Keratinocyte (primary cell): ENCODE results near the gene OR51S1. TPM values are rescaled to one million over a fixed set of nuclear protein-coding genes. Genes with fewer than 3 reads are reported as not detected.

Experiments
- DNase-seq: peaks from one replicate; pipeline ENCODE4 v3.0.0-alpha.2; 2011; ENCODE audit warnings: low read depth, missing footprints, low spot score
- FAIRE-seq: peaks from 2 replicates; lab custom pipeline; 2011; peaks lifted over from hg19 to GRCh38; lab: Jason Lieb, UNC
- H2AFZ ChIP-seq: 2 replicates; pipeline ENCODE4 v1.6.0; 2012; ENCODE audit warnings: low read length, control low read depth, inconsistent platforms; ENCODE audit not compliant: control insufficient read depth
- H3K27ac ChIP-seq: 2 replicates; pipeline ENCODE4 v1.5.1; 2011; ENCODE audit warnings: low read length; ENCODE audit not compliant: control insufficient read depth, insufficient read depth
- H3K27me3 ChIP-seq: 3 replicates; pipeline ENCODE4 v1.6.0; 2011; ENCODE audit warnings: low read length; ENCODE audit not compliant: control insufficient read depth, insufficient read depth; ENCODE audit errors: extremely low read depth
- H3K36me3 ChIP-seq, 2 experiments: 2 replicates in 1 of 2; 3 replicates in 1 of 2; pipeline ENCODE4 v1.5.1; 2011; ENCODE audit warnings: low read length in 2 of 2, mild to moderate bottlenecking in 1 of 2; ENCODE audit not compliant: control insufficient read depth in 2 of 2, insufficient read depth in 2 of 2; ENCODE audit errors: extremely low read depth in 1 of 2
- H3K4me1 ChIP-seq: 3 replicates; pipeline ENCODE4 v1.5.1; 2011; ENCODE audit warnings: low read length; ENCODE audit not compliant: control insufficient read depth, insufficient read depth; ENCODE audit errors: extremely low read depth
- H3K4me2 ChIP-seq: 3 replicates; pipeline ENCODE4 v1.6.0; 2011; ENCODE audit warnings: low read depth, low read length; ENCODE audit not compliant: control insufficient read depth, insufficient read depth; ENCODE audit errors: extremely low read depth
- H3K4me3 ChIP-seq, 3 experiments: fragments of 200-600 bp in 1 of 3; sonication (generic) in 1 of 3; 2 replicates in 2 of 3; 3 replicates in 1 of 3; pipeline ENCODE4 v1.5.1; 2011 to 2016; ENCODE audit warnings: low read length in 3 of 3, mild to moderate bottlenecking in 3 of 3, control low read depth in 2 of 3, inconsistent platforms in 1 of 3, low read depth in 1 of 3, mixed read lengths in 1 of 3, mixed run types in 1 of 3, moderate library complexity in 1 of 3; ENCODE audit not compliant: control insufficient read depth in 2 of 3, insufficient read depth in 2 of 3; ENCODE audit errors: extremely low read depth in 1 of 3
- H3K79me2 ChIP-seq: 2 replicates; pipeline ENCODE4 v1.6.0; 2012; ENCODE audit warnings: low read length; ENCODE audit not compliant: control insufficient read depth, insufficient read depth
- H3K9ac ChIP-seq: 3 replicates; pipeline ENCODE4 v1.6.0; 2011; ENCODE audit warnings: low read length; ENCODE audit not compliant: control insufficient read depth, insufficient read depth; ENCODE audit errors: extremely low read depth
- H3K9me1 ChIP-seq: 3 replicates; pipeline ENCODE4 v1.6.0; 2011; ENCODE audit warnings: low read length; ENCODE audit not compliant: control insufficient read depth, insufficient read depth; ENCODE audit errors: extremely low read depth
- H3K9me3 ChIP-seq: 2 replicates; pipeline ENCODE4 v1.5.1; 2012; ENCODE audit warnings: low read depth, low read length; ENCODE audit not compliant: control insufficient read depth
- H4K20me1 ChIP-seq: 3 replicates; pipeline ENCODE4 v1.6.0; 2011; ENCODE audit warnings: low read length; ENCODE audit not compliant: control insufficient read depth, insufficient read depth; ENCODE audit errors: extremely low read depth
- EZH2 ChIP-seq: IDR thresholded peaks from one replicate; pipeline ENCODE4 v1.6.1; 2012; ENCODE audit warnings: inconsistent platforms, mild to moderate bottlenecking, low read length, moderate library complexity
- dilution Hi-C: fragments of 300-500 bp; cut with MboI; formaldehyde crosslinking; loops from one replicate; pipeline ENCODE4 v1.7.0; 2020; ENCODE audit warnings: low sequenced_read_pairs; ENCODE audit not compliant: extremely low pct_ligation_motif_present
- polyA plus RNA-seq, 5 experiments: library from polyadenylated mRNA; depleted of rRNA in 3 of 5; stranded (reverse) in 3 of 5; stranded (forward) in 1 of 5; unstranded in 1 of 5; fragments of >200 nt; gene quantifications; 1 replicate in 1 of 5; 2 replicates in 3 of 5; 3 replicates in 1 of 5; pipeline versions ENCODE4 v1.2.1 to v1.2.3, GENCODE V29; 2011 to 2012; ENCODE audit warnings: missing spikeins in 2 of 5, low read depth in 1 of 5, low replicate concordance in 1 of 5
- TF ChIP-seq, protein P1 (sequence below), 3 experiments: IDR thresholded peaks in 1 of 3; conservative IDR thresholded peaks in 1 of 3; optimal IDR thresholded peaks in 1 of 3; 2 replicates in 2 of 3; 3 replicates in 1 of 3; pipeline versions ENCODE3 to v1.5.1; 2011; ENCODE audit warnings: low read length in 3 of 3, mild to moderate bottlenecking in 3 of 3, moderate library complexity in 2 of 3, control low read depth in 1 of 3, inconsistent platforms in 1 of 3; ENCODE audit not compliant: insufficient read depth in 2 of 3; ENCODE audit errors: extremely low read depth in 1 of 3

The OR51S1 gene
- polyA plus RNA-seq, 1 donor (not counting 4 experiments of a cell fraction or from before 2014, with no cell fraction given): not detected

DNA sequence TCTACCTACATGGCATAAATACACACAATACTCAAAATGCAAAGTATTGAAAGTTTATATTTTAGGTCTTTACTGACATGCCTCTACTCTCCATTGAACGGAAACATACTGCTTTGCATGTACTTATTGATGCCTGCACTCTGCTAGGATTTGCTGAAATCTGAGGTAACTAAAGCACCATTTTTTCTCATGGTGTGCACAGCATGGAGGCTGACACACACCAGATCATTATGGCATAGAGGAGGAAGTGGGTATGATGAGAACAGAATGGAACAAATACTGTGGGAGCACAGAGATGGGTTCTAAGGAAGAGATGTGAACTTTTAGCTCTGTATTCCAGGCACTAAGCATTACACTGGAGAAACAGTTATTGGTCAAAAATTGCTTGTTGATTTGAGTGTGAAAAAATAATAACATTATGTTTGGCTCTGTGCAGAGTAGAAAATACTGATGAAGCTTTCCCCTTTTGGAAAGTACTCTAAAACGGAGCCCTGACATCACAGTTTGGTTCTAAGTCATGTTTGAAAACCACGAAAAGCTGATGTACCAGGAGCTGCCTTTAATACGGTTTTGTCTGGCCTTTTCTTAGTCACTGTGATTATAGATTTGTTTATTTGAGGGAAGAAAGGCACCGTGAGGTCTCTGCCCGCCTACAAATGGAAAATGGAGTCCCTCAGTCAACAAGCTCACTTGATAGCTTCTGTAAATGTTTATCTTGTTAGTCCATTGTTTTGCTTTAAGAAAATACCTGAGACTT lies 50.4 kb downstream of the OR51S1 start:
- H3K9me3 ChIP-seq: no peaks in the 10 kb centered on the region
- H3K4me1 ChIP-seq: no peaks in the 10 kb centered on the region
- no peaks in the 10 kb centered on the region for H3K79me2 ChIP-seq
- no peaks in the 10 kb centered on the region for H4K20me1 ChIP-seq
- no peak overlapping the region for H3K9ac ChIP-seq
- H3K36me3 ChIP-seq: no peaks in the 10 kb centered on the region
- H3K4me3 ChIP-seq: no peak overlapping the region
- no peak overlapping the region for H3K4me2 ChIP-seq
- DNase-seq (no peak), FAIRE-seq (no peak)
- TF ChIP-seq, protein P1, sequence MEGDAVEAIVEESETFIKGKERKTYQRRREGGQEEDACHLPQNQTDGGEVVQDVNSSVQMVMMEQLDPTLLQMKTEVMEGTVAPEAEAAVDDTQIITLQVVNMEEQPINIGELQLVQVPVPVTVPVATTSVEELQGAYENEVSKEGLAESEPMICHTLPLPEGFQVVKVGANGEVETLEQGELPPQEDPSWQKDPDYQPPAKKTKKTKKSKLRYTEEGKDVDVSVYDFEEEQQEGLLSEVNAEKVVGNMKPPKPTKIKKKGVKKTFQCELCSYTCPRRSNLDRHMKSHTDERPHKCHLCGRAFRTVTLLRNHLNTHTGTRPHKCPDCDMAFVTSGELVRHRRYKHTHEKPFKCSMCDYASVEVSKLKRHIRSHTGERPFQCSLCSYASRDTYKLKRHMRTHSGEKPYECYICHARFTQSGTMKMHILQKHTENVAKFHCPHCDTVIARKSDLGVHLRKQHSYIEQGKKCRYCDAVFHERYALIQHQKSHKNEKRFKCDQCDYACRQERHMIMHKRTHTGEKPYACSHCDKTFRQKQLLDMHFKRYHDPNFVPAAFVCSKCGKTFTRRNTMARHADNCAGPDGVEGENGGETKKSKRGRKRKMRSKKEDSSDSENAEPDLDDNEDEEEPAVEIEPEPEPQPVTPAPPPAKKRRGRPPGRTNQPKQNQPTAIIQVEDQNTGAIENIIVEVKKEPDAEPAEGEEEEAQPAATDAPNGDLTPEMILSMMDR (optimal IDR thresholded peaks at IDR 0.05 in 1 of 3, IDR thresholded peaks at IDR 0.05 in 1 of 3, conservative IDR thresholded peaks at IDR 0.05 in 1 of 3; ENCODE audit: extremely low read depth in 1 of 3, insufficient read depth in 2 of 3, low read length in 3 of 3): no peak
- TF ChIP-seq EZH2: no peak
- dilution Hi-C loops: no loop called here
- no peaks in the 10 kb centered on the region for H3K27me3 ChIP-seq
- no peaks in the 10 kb centered on the region for H3K9me1 ChIP-seq
- H2AFZ ChIP-seq: no peak overlapping the region
- no peak overlapping the region for H3K27ac ChIP-seq

Other genes starting within 250 kb of the OR51S1 start
- gene TRIM68, start 241.0 kb downstream of the OR51S1 start, polyA plus RNA-seq: 4.9 to 7.0 TPM (median 6.5 TPM) in 3 replicates
- gene OR51D1, start 211.7 kb downstream of the OR51S1 start, polyA plus RNA-seq: not detected in 3 replicates
- gene OR51E1, start 205.2 kb downstream of the OR51S1 start, polyA plus RNA-seq: not detected in 3 replicates
- 0.03 TPM in 2 of 3 replicates, not detected in the other for gene OR51E2, start 151.4 kb downstream of the OR51S1 start, polyA plus RNA-seq
- not detected in 3 replicates for gene MMP26, start 144.4 kb downstream of the OR51S1 start, polyA plus RNA-seq
- gene OR51F1, start 79.3 kb downstream of the OR51S1 start, polyA plus RNA-seq: not detected in 3 replicates
- not detected in 3 replicates for gene OR52R1, start 44.8 kb downstream of the OR51S1 start, polyA plus RNA-seq
- not detected in 3 replicates for gene OR51F2, start 27.9 kb downstream of the OR51S1 start, polyA plus RNA-seq
- not detected in 3 replicates for gene OR51T1, start 32.7 kb upstream of the OR51S1 start, polyA plus RNA-seq
- gene OR51A7, start 54.6 kb upstream of the OR51S1 start, polyA plus RNA-seq: not detected in 3 replicates
- gene OR51G2, start 70.1 kb upstream of the OR51S1 start, polyA plus RNA-seq: not detected in 3 replicates
- gene OR51G1, start 75.1 kb upstream of the OR51S1 start, polyA plus RNA-seq: not detected in 3 replicates
- not detected in 3 replicates for gene OR51A4, start 98.4 kb upstream of the OR51S1 start, polyA plus RNA-seq
- not detected in 3 replicates for gene OR51A2, start 106.5 kb upstream of the OR51S1 start, polyA plus RNA-seq
- not detected in 3 replicates for gene OR51L1, start 145.6 kb upstream of the OR51S1 start, polyA plus RNA-seq
- not detected in 3 replicates for gene OR52J3, start 197.3 kb upstream of the OR51S1 start, polyA plus RNA-seq
- gene OR52E2, start 210.4 kb upstream of the OR51S1 start, polyA plus RNA-seq: not detected in 3 replicates
- not detected in 3 replicates for gene OR52E1, start 220.4 kb upstream of the OR51S1 start, polyA plus RNA-seq